Trophoblast cell (in vitro differentiated cells and primary cell): Measurements from ENCODE around the gene DPEP3.
"Not testable (repeated sequence)": the region's sequence is repeated elsewhere in the genome, so short reads cannot be mapped to it uniquely, and the experiment has no call there.

Experiments used
- DNase-seq, 2 donors: peaks; one replicate each; pipeline ENCODE4 v3.0.0-alpha.2; 2016
- H2AFZ ChIP-seq: 2 replicates; pipeline ENCODE4 v1.6.1; 2013; ENCODE audit warnings: low read length, moderate library complexity, mild to moderate bottlenecking; ENCODE audit not compliant: insufficient read depth, poor library complexity
- H2AK5ac ChIP-seq: 2 replicates; pipeline ENCODE4 v1.6.1; 2013; ENCODE audit warnings: mild to moderate bottlenecking, low read length
- H2BK120ac ChIP-seq: 2 replicates; pipeline ENCODE4 v1.6.1; 2013; ENCODE audit warnings: low read length, mild to moderate bottlenecking, moderate library complexity; ENCODE audit not compliant: insufficient read depth, poor library complexity
- H2BK12ac ChIP-seq: 2 replicates; pipeline ENCODE4 v1.6.1; 2013; ENCODE audit warnings: mild to moderate bottlenecking, low read length, moderate library complexity
- H2BK5ac ChIP-seq: 2 replicates; pipeline ENCODE4 v1.6.1; 2013; ENCODE audit warnings: low read length, low read depth, moderate library complexity, mild to moderate bottlenecking; ENCODE audit not compliant: poor library complexity
- H3K14ac ChIP-seq: 2 replicates; pipeline ENCODE4 v1.6.1; 2013; ENCODE audit warnings: mild to moderate bottlenecking, low read length
- H3K18ac ChIP-seq: 2 replicates; pipeline ENCODE4 v1.6.1; 2013; ENCODE audit warnings: mild to moderate bottlenecking, low read length
- H3K23ac ChIP-seq: 2 replicates; pipeline ENCODE4 v1.6.1; 2013; ENCODE audit warnings: low read length
- H3K27ac ChIP-seq: 2 replicates; pipeline ENCODE4 v1.5.1; 2013; ENCODE audit warnings: low read depth, mild to moderate bottlenecking, inconsistent platforms, low read length, moderate library complexity
- H3K27me3 ChIP-seq: 2 replicates; pipeline ENCODE4 v1.6.1; 2013; ENCODE audit warnings: inconsistent platforms, mild to moderate bottlenecking, low read length, moderate library complexity; ENCODE audit not compliant: insufficient read depth
- H3K36me3 ChIP-seq, 2 experiments: 1 replicate in 1 of 2; 2 replicates in 1 of 2; pipeline ENCODE4 v1.6.1; 2013; ENCODE audit warnings: low read length in 2 of 2, mild to moderate bottlenecking in 2 of 2, moderate library complexity in 1 of 2; ENCODE audit not compliant: insufficient read depth in 2 of 2, control insufficient read depth in 1 of 2
- H3K4ac ChIP-seq: 2 replicates; pipeline ENCODE4 v1.6.1; 2013; ENCODE audit warnings: low read depth, mild to moderate bottlenecking, low read length, moderate library complexity
- H3K4me1 ChIP-seq, 2 experiments: 1 replicate in 1 of 2; 2 replicates in 1 of 2; pipeline ENCODE4 v1.6.1; 2013; ENCODE audit warnings: low read length in 2 of 2, mild to moderate bottlenecking in 2 of 2, moderate library complexity in 1 of 2; ENCODE audit not compliant: insufficient read depth in 2 of 2, control insufficient read depth in 1 of 2
- H3K4me2 ChIP-seq: 2 replicates; pipeline ENCODE4 v1.6.1; 2013; ENCODE audit warnings: inconsistent platforms, mild to moderate bottlenecking, low read length, moderate library complexity
- H3K4me3 ChIP-seq: 2 replicates; pipeline ENCODE4 v1.5.1; 2013; ENCODE audit warnings: mild to moderate bottlenecking, low read depth, low read length, inconsistent platforms
- H3K79me1 ChIP-seq: one replicate; pipeline ENCODE4 v1.6.1; 2013; ENCODE audit warnings: low read length
- H3K79me2 ChIP-seq: 2 replicates; pipeline ENCODE4 v1.6.1; 2013; ENCODE audit warnings: low read length, mild to moderate bottlenecking; ENCODE audit not compliant: control insufficient read depth, insufficient read depth, poor library complexity
- H3K9ac ChIP-seq: 2 replicates; pipeline ENCODE4 v1.6.1; 2013; ENCODE audit warnings: mild to moderate bottlenecking, low read length
- H3K9me3 ChIP-seq: 2 replicates; pipeline ENCODE4 v1.6.1; 2013; ENCODE audit warnings: low read depth, mild to moderate bottlenecking, control low read depth, inconsistent platforms, low read length; ENCODE audit not compliant: insufficient read depth
- H4K12ac ChIP-seq: 2 replicates; pipeline ENCODE4 v1.6.1; 2013; ENCODE audit warnings: low read depth, mild to moderate bottlenecking, low read length, moderate library complexity
- H4K8ac ChIP-seq: 2 replicates; pipeline ENCODE4 v1.6.1; 2013; ENCODE audit warnings: low read depth, mild to moderate bottlenecking, low read length, moderate library complexity
- H4K91ac ChIP-seq: one replicate; pipeline ENCODE4 v1.6.1; 2013; ENCODE audit warnings: low read depth, mild to moderate bottlenecking, low read length, moderate library complexity
- WGBS: extraction: QIAGEN DNeasy Blood & Tissue Kit; methylation state at CpG from one replicate; pipeline ENCODE4 v1.1.7; 2013; ENCODE audit warnings: missing lambda C conversion rate; ENCODE audit not compliant: insufficient read length, insufficient coverage; ENCODE audit errors: extremely low coverage; 5-methylcytosine and 5-hydroxymethylcytosine counted together

The DPEP3 gene

DNA sequence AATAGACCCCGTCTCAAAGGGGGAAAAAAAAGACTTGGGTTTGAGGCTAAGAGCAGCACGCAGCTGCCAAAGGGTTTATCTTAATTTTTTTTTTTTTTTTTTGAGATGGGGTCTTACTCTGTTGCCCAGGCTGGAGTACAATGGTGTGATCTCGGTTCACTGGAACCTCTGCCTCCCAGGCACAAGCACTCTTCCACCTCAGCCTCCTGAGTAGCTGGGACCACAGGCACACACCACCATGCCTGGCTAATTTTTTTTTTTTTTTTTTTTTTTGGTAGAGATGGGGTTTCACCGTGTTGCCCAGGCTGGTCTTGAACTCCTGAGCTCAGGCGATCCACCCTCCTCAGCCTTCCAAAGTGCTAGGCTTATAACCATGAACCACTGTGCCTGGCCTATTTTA lies 42.6 kb downstream of the DPEP3 start:
- WGBS: no CpG with 5 or more reads among the region's 5 CpGs
- not testable (repeated sequence) for H3K18ac ChIP-seq

GRCh38 chr16:67936880-67937605 lies 43.3 kb downstream of the DPEP3 start:
- Histone ChIP-seq H2AFZ (peak overlapping the region; percentile 18), H3K9ac (peak overlapping the region; percentile 71), H2BK5ac (peak overlapping the region; percentile 28), H3K79me1 (peaks cover 12% of the 10 kb centered on the region), H4K91ac (no peak overlapping the region), H2AK5ac (no peak overlapping the region), H2BK12ac (no peak overlapping the region), H3K9me3 (no peaks in the 10 kb centered on the region), H3K27me3 (no peaks in the 10 kb centered on the region), H4K12ac (peak overlapping the region; percentile 79), H3K36me3 (peaks cover 22 to 24% of the 10 kb centered on the region in 2 experiments), H3K79me2 (peaks cover 10% of the 10 kb centered on the region), H3K4me3 (peak overlapping the region; percentile 97), H3K4me2 (peak overlapping the region; percentile 63), H3K23ac (no peak overlapping the region), H3K18ac (peak overlapping the region; percentile 28), H3K4ac (no peak overlapping the region), H3K4me1 (peaks cover 16 to 17% of the 10 kb centered on the region in 2 experiments), H3K27ac (peak overlapping the region; percentile 55), H4K8ac (peak overlapping the region; percentile 66), H3K14ac (peak overlapping the region; percentile 62), H2BK120ac (no peak overlapping the region)
- DNase-seq: peak; percentile 48 to 75
- WGBS: no CpG with 5 or more reads among the region's 6 CpGs

More for the DNA sequence above, 42.6 kb downstream of the DPEP3 start:
- H3K14ac ChIP-seq, H3K4ac ChIP-seq, H3K9ac ChIP-seq, H3K79me2 ChIP-seq, H2AFZ ChIP-seq, H4K8ac ChIP-seq, H3K27me3 ChIP-seq, H2AK5ac ChIP-seq, H4K91ac ChIP-seq, H3K9me3 ChIP-seq, H3K4me3 ChIP-seq, H2BK12ac ChIP-seq, H3K23ac ChIP-seq, H4K12ac ChIP-seq, H2BK120ac ChIP-seq, H2BK5ac ChIP-seq, H3K27ac ChIP-seq, H3K4me2 ChIP-seq, DNase-seq: not testable (repeated sequence)
- Histone ChIP-seq H3K79me1 (peaks cover 12% of the 10 kb centered on the region), H3K4me1 (peaks cover 16 to 17% of the 10 kb centered on the region in 2 experiments), H3K36me3 (peaks cover 29 to 31% of the 10 kb centered on the region in 2 experiments)

DNA sequence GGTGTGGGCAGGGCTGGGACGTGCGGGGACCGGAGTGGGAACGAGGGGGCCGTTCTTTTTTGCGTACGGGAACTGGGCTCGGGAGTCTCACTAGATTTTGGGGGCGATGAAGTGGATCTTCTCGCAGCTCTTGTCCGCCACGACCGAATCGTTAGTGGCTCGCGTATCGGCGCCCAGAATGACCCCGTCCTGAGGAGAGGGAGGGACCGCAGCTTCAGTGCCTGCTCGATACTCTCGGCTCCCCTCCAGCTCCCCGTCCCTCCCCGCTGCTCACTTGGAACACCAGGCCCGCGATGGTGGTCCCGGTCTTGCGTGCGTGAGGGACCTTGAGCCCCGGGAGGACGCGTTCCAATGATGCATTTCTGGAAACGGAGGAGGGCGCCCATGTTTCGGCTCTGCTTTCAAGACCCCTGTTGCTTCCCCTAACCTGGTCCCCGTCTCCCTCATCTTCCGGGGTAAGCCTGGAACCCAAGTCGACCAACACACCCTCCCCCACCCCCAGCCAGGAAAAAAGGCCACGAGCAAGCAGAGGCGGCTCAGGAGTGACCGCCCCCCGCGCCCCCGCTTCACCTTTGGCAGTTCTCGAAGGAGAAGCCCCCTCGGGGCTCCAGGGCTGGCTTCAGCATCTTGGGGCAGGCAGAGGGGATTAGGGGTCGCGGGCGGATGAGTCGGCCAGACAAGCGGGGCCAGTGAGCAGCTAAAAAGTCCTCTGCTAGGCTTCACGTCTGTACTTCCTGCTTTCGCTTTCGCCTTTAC lies 44.0 kb downstream of the DPEP3 start, which contains the start of gene PSMB10:
TSS of gene PSMB10 (minus strand) at position 727 of the 756 bp plus-strand sequence. CDS start at position 626, 101 bp downstream.
- H3K79me1 ChIP-seq: peaks cover 12% of the 10 kb centered on the region
- peak within 1 kb of the TSS; percentile 92 for H3K9ac ChIP-seq
- H3K4me2 ChIP-seq: peak within 1 kb of the TSS; percentile 63
- peak within 1 kb of the TSS; percentile 55 for H3K27ac ChIP-seq
- peak within 1 kb of the TSS; percentile 18 for H2AFZ ChIP-seq
- H4K8ac ChIP-seq: peak within 1 kb of the TSS; percentile 66
- H3K9me3 ChIP-seq: no peaks in the 10 kb centered on the region
- no peaks in the 10 kb centered on the region for H3K27me3 ChIP-seq
- H2BK5ac ChIP-seq: peak within 1 kb of the TSS; percentile 28
- no peak within 1 kb of the TSS for H2BK12ac ChIP-seq
- WGBS: no CpG with 5 or more reads among the region's 54 CpGs
- peaks cover 15 to 17% of the 10 kb centered on the region in 2 experiments for H3K36me3 ChIP-seq
- H3K23ac ChIP-seq: no peak within 1 kb of the TSS
- H3K4me1 ChIP-seq: peaks cover 16 to 17% of the 10 kb centered on the region in 2 experiments
- H3K4me3 ChIP-seq: peak within 1 kb of the TSS; percentile 97
- peak within 1 kb of the TSS; percentile 28 for H2AK5ac ChIP-seq
- peaks cover 10% of the 10 kb centered on the region for H3K79me2 ChIP-seq
- H2BK120ac ChIP-seq: peak within 1 kb of the TSS; percentile 33
- DNase-seq: peak in 1 of 2 donors; percentile 32
- H4K12ac ChIP-seq: peak within 1 kb of the TSS; percentile 79
- H3K4ac ChIP-seq: peak within 1 kb of the TSS; percentile 59
- H3K14ac ChIP-seq: peak within 1 kb of the TSS; percentile 62
- H4K91ac ChIP-seq: peak within 1 kb of the TSS; percentile 63
- peak within 1 kb of the TSS; percentile 34 for H3K18ac ChIP-seq

DNA sequence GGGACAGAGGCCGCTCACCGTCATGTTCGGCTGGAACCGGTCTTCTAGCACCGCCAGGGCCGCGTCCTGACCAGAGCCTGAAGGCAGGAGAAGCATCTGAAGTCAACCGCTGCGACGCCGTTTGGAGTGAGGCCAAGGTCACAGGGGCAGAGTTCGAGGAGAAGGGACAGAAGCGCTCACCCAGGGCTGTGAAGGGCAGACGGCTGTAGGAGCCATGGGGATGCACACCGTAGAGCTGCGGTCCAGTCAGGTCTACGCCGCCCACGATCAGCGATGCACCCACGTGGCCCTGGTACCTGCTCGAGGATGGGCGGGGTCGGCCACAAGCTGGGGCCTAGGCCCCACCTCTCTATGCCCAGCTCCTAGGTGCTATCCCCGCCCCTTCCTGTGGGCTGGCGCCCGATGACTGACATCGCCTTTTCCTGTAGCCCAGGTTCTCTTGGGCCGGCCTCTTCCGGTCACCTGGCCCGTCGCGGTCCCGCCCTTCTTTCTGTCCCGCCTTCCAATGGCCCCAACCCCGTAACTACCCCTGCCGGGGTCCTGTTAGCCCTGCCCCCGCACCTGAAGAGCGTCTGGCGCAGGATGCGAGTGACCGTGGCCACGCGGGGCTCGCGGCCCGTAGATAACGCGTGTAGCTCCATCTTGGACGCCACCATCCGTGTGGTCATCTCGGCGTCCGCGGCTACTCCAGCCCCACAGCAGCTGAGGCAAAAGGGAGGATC lies 44.7 kb downstream of the DPEP3 start:
- Histone ChIP-seq H3K4me1 (peaks cover 16 to 17% of the 10 kb centered on the region in 2 experiments), H2BK120ac (peak overlapping the region; percentile 33), H3K4me2 (peak overlapping the region; percentile 89), H4K91ac (peak overlapping the region; percentile 63), H4K12ac (peak overlapping the region; percentile 79), H3K18ac (peak overlapping the region; percentile 34), H3K9me3 (peaks cover 2% of the 10 kb centered on the region), H3K14ac (peak overlapping the region; percentile 62), H2BK12ac (no peak overlapping the region), H3K27me3 (no peaks in the 10 kb centered on the region), H2AFZ (peak overlapping the region; percentile 18), H4K8ac (peak overlapping the region; percentile 66), H2BK5ac (peak overlapping the region; percentile 18), H2AK5ac (peak overlapping the region; percentile 14), H3K79me2 (peaks cover 10% of the 10 kb centered on the region), H3K23ac (no peak overlapping the region), H3K4me3 (peak overlapping the region; percentile 97), H3K4ac (peak overlapping the region; percentile 59), H3K27ac (peak overlapping the region; percentile 55), H3K9ac (peak overlapping the region; percentile 92), H3K79me1 (peaks cover 12% of the 10 kb centered on the region), H3K36me3 (peaks cover 13 to 15% of the 10 kb centered on the region in 2 experiments)
- DNase-seq: peak; percentile 95 to 97
- WGBS: no CpG with 5 or more reads among the region's 55 CpGs
